Heart left ventricle (tissue), 13 donors: ENCODE measurements around the gene NPR3.

Experiments
- CTCF ChIP-seq, 12 donors: fragments of 200-600 bp; sonication (generic) in 4 of 12; IDR thresholded peaks; one replicate each; pipeline versions ENCODE4 v1.5.0 to v1.8.0; 2018 to 2022; ENCODE audit warnings: antibody characterized with exemption in 12 of 12, mild to moderate bottlenecking in 5 of 12
- POLR2A ChIP-seq, 2 donors: fragments of 450-650 bp; IDR thresholded peaks; one replicate each; pipeline ENCODE4 v1.6.1; 2017; ENCODE audit warnings: antibody characterized with exemption in 2 of 2, mild to moderate bottlenecking in 2 of 2, moderate library complexity in 2 of 2
- donor health status: ischemic (EF 13 %, LVEDD 7.1; RV severe dilation, severe dysfunction).
- donor health status: DM: no; HTN: yes; CAD: no.
- donor health status: DM: no; HTN: no; CAD: no.
- donor health status: ischemic (EF 25% LVEDD 6.9; RV normal size, moderate dysfunction).
- donor health status: ischemic (EF 25% LVEDD 5.7; RV mildly dilated, moderate dysfunction).
- donor health status: ischemic (EF 35%, LVEDD 5.7; RV mildly dilated, moderate dysfunction).
- donor health status: nonischemic (EF 11% LVEDD 7.7; RV severe dilation, severe dysfunction).
- donor health status: DM: yes; HTN: yes; CAD: no.
- donor health status: PGD.
- donor health status: ischemic (EF 29% LVEDD 5.4; RV normal size, mild dysfunction).
- donor health status: nonischemic (EF 23%, LVEDD 6.1; RV moderate dilation, normal function).

GRCh38 chr5:32703957-32704356 lies 7.2 kb upstream of the NPR3 start:
- TF ChIP-seq CTCF (IDR thresholded peaks at IDR 0.05) (no peak), POLR2A (IDR thresholded peaks at IDR 0.05) (no peak)
